H1 (cell line): ENCODE measurements around the gene PSMD12. TPM values are rescaled to one million over a fixed set of nuclear protein-coding genes. Genes with fewer than 3 reads are reported as not detected.

ENCODE experiments used
- JUN ChIP-seq: IDR thresholded peaks from 2 replicates; pipeline ENCODE4 v1.6.1; 2011; ENCODE audit warnings: low read depth, mild to moderate bottlenecking, improper control_type of control experiment, low read length
- JUND ChIP-seq: IDR thresholded peaks from 2 replicates; pipeline ENCODE4 v1.6.1; 2011; ENCODE audit warnings: mild to moderate bottlenecking, improper control_type of control experiment, low read length
- NRF1 ChIP-seq: IDR thresholded peaks from 2 replicates; pipeline ENCODE4 v1.6.1; 2011; ENCODE audit warnings: mild to moderate bottlenecking, low read depth, low read length, improper control_type of control experiment
- SP1 ChIP-seq: IDR thresholded peaks from 2 replicates; pipeline ENCODE4 v1.6.1; 2011; ENCODE audit warnings: low read depth, low read length
- polyA plus RNA-seq, 7 experiments: library from polyadenylated mRNA; depleted of rRNA in 3 of 7; stranded (reverse) in 5 of 7; unstranded in 2 of 7; fragments of >200 nt in 5 of 7; fragments of 200-250 nt in 2 of 7; gene quantifications; 1 replicate in 5 of 7; 2 replicates in 1 of 7; 4 replicates in 1 of 7; pipeline versions ENCODE4 v1.2.1 to v1.2.3, GENCODE V29; 2011 to 2013; ENCODE audit warnings: missing spikeins in 2 of 7, mixed read lengths in 2 of 7
- total RNA-seq: library from RNA; stranded (reverse); fragmentation: NEBNext Ultra II Directional; extraction: Animal tissue kit (Norgen Biotek cat#: 25700); gene quantifications from 2 replicates; pipeline ENCODE4 v1.2.1, GENCODE V29; 2021
- TF ChIP-seq, protein P1 (sequence below): IDR thresholded peaks from 2 replicates; pipeline ENCODE4 v1.6.1; 2012; ENCODE audit warnings: inconsistent platforms

The PSMD12 gene
- total and polyA plus RNA-seq, 2 of the 8 experiments (the other 6 are each of a cell fraction or from before 2014, with no cell fraction given): 14.0 to 82.4 TPM

- TF ChIP-seq SP1: no peak
- TF ChIP-seq JUND: no peak
- no peak for TF ChIP-seq NRF1
- TF ChIP-seq JUN: no peak
- TF ChIP-seq, protein P1, sequence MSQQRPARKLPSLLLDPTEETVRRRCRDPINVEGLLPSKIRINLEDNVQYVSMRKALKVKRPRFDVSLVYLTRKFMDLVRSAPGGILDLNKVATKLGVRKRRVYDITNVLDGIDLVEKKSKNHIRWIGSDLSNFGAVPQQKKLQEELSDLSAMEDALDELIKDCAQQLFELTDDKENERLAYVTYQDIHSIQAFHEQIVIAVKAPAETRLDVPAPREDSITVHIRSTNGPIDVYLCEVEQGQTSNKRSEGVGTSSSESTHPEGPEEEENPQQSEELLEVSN: no peak
These were observed 612 bp downstream of the PSMD12 start (continued) for GRCh38 chr17:67365738-67366192.
